GM04503 (cell line): ENCODE measurements around the gene PTPRG.

Experiments
- DNase-seq: peaks from one replicate; pipeline ENCODE4 v3.0.0-alpha.2; 2012; ENCODE audit warnings: low read depth

PTPRG gene

DNA sequence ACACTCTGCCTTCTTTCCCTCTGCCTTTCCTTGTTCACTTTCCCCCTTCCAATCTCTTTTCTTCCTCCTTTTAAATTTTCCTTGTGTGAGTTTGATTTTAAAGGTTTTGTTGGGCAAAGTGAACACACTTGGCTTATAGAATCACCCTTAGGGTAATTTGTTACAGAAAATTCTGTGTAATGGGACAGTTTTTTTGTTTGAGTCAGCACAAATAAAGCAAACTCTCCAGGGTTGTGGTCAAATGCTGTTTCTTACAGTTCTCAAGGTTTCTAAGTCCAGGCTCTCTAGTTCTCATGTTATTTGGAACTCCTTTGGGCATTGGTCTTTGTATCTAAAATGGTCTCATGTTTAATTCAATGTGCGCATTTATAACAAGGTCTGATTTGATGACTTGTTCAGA is 307.1 kb downstream of the PTPRG start:
- DNase-seq = no peak

GRCh38 chr3:61869371-61869770 is 308.0 kb downstream of the PTPRG start:
- DNase-seq = no peak

GRCh38 chr3:61871644-61872043 is 310.3 kb downstream of the PTPRG start:
- no peak for DNase-seq

GRCh38 chr3:61872077-61872706 is 310.8 kb downstream of the PTPRG start:
- no peak for DNase-seq

- no peak for DNase-seq
These were observed 313.9 kb downstream of the PTPRG start for GRCh38 chr3:61875046-61875844.

DNA sequence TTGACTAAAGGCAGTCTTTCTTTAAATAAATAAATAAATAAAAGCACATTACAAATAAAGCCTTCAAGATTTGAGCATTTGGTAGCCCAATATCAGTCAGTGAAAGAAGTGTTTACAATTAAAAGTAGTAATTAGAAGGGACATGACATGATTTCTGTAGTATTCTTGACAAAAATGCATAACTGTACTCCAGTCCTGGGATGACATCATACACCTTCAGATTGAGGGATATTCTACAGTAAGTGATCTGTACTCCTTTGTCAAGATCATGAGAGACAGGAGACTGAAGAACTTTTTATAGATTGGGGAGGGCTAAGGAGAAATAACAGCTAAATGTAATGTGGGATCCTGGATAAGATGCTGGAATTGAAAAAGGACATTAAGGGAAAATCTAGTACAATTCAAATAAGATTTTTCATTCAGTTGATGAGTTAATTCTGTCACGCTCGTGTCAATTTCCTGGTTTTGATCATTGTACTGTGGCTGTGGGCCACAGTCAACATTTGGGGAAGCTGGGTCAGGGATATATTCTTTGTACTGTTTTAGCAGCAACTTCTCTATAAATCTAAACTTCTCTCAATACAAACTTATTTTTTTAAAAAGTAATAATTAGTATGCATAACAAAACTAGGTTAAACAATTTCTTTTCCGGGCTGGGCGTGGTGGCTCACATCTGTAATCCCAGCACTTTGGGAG is 314.8 kb downstream of the PTPRG start:
- no peak for DNase-seq

- peak; percentile 71 for DNase-seq
These were observed 315.4 kb downstream of the PTPRG start for GRCh38 chr3:61876797-61877196.

GRCh38 chr3:61877359-61878138 is 316.2 kb downstream of the PTPRG start:
- no peak for DNase-seq

DNA sequence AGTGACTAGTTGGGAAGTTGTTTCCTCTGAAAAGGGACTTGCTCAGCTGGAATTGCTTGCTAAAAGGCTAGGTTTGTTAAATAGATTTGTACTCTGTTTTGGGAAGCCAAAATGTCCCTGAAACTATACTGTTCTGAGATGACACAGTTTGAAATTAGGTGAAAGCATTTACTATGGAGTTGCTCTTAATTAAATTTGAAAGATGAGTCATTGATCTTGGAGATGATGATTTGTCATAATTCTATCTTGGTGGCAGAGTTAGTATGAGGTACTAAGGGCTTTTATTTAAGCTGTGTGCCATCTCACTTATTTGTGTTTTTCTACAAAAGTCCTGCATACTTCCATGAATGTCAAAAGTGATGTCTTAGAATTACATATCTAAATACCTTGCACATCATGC is 320.9 kb downstream of the PTPRG start:
- no peak for DNase-seq

DNA sequence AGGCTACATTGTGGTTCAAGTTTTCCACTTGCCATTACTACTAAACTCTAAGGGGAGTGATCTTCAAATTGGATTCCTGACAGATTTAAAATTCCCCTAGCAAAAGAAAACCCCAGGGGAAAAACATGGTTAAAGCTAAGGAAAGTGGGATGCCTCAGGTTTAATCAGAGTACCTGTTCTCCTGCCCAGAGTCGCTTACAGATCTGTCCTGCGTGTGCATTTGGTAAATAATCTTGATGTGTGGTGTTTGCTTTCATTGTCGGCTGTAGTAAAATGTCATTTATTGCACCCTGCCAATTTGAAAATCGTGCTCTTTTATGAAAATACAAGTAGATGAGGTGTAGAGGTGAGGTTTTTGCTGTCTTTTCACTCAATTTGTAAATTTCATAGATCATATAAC is 323.4 kb downstream of the PTPRG start:
- no peak for DNase-seq

DNA sequence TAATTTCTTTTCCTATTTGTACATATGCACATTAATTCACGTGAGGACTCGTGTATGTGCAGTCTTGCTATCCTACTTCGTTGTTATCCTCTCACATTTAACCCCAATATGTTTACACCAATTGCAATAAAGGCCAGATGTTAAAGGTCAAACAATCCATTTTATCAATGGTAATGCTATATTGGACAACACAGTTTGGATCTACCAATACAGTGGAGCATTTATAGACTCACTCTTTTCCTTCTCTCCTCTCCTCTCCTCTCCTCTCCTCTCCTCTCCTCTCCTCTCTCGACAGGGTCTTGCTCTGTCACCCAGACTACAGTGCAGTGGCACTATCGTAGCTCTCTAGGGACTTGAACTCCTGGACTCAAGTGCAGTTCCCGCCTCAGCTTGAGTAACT is 324.0 kb downstream of the PTPRG start:
- no peak for DNase-seq

- no peak for DNase-seq
These were observed 325.8 kb downstream of the PTPRG start for GRCh38 chr3:61887206-61887605.

DNA sequence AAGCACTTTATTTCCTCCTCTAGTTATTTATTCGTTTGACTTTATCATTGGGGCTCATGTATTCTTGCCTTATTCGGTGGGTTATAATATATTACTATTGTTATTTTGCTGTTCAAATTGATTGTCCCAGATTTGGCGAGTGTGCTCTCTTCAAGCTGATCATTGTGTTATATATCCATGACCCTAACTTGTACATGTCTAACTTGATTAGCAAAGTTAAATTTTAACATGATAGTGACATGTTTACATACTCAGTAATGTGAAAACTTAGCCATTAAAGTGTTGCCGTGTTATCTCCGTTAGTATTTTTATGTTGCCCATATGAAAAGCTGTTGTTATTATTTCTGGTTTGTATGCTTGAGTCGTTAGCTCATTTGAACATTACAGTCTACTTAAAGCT is 327.9 kb downstream of the PTPRG start:
- DNase-seq = no peak

- no peak for DNase-seq
These were observed 328.8 kb downstream of the PTPRG start for GRCh38 chr3:61890167-61890566.

GRCh38 chr3:61890586-61890985 is 329.2 kb downstream of the PTPRG start:
- DNase-seq = no peak

DNA sequence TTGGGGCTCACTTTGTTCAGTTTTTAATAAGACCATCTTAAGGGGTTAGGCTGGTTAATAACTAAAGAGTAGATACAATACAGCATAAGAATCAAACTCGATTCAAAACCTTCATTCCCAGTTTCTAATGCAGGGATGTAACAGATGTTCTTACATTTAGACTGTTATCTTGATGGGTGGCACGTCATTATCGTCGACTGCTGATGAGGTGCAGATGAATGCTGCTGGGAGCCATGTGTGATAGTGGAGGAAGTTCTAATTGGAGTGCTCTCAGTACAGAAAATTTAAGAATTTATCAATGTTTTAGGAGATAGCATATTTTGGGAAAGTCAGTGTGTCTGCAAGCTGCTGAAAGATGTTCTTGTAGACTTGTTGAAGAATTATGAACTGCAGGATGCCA is 331.5 kb downstream of the PTPRG start:
- DNase-seq = no peak

DNA sequence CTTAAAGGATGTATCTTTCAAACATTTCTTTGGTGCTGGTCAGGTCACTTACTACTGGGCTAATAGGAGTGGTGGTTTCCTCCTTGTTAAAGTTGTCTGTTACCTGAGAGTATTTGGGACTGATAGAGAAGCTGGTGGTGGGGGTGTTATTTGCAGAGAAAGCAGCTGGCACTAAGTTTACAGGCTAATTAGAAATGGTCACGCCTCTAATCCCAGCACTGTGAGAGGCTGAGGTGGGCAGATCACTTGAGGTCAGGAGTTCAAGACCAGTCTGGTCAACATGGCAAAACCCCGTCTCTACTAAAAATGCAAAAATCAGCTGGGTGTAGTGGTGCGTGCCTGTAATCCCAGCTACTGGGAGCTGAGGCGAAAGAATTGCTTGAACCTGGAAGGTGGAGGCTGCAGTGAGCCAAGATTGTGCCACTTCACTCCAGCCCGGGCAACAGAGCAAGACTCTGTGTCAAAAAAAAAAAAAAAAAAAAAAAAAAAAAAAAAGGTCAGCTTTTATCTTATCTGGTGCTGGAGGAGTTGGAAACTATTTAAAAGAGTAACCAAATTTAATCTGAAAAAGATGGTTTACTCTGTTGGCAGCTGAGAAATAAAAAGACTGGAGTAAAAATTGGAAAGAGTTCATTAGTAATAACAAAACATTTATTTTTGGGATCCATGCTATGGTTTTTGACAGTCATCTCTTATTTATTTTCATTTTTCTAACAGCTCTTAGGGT is 332.6 kb downstream of the PTPRG start:
- no peak for DNase-seq

DNA sequence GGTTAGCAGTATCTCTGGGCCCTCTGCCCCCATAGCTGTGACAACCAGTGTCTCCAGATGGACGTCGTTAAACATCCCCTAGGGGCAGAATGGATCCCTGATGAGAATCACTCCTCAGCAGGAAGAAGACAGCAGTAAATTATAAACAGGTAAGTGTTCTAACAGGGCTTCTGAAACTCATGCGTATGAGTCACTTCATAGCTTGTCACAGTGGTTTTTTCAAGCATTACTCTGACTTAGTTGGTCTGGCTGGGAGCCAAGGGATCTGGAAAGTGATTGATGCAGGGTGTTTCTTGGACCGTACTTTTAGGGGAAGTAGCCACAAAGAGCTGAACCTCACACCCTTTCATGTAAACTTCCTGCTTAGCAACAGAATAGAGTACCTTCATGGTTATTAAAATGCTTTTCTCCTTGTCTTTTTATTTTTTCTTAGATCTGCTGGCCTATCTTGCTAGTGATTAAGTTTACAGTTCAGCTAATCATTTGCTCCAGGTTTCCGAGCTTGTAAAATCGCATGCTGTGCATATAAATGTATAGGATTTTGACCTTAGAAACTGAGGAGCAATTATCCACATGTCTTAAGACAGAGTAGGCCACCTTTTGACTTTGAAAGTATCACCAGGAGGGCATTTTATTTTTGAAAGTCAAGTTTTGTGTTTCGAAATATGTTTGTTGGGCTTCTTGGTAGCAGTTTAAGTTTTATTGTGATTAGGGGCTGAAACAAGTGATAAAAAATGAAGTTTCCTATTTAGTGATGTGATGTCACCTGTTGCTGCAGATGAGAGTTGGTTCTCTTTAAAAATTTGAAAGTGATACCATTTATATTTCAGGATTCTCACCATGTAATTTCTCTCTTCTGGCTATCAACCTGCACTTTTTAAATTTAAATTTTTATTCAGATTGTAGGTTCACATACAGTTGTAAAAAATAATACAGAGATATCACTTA is 333.9 kb downstream of the PTPRG start:
- no peak for DNase-seq

- no peak for DNase-seq
These were observed 334.9 kb downstream of the PTPRG start for GRCh38 chr3:61896251-61896650.

DNA sequence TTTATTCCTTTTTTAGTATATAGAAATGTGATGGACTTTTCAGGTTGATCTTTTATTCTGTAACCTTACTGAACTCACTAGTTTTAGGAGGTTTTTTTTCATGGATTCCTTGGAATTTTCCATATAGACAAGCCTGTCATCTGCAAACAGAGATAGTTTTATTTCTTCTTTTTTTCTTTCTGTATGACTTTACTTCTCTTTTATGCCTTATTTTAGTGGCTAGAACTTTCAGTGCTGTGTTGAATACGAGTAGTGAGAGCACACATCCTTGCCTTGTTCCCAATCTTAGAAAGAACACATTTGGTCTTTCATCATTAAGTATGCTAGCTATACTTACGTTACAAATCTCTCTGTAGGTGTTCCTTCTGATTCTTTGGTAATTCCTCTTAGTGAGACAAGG is 336.5 kb downstream of the PTPRG start:
- no peak for DNase-seq
